ENCODE results near the gene TMEM163.

TMEM163 gene

DNA sequence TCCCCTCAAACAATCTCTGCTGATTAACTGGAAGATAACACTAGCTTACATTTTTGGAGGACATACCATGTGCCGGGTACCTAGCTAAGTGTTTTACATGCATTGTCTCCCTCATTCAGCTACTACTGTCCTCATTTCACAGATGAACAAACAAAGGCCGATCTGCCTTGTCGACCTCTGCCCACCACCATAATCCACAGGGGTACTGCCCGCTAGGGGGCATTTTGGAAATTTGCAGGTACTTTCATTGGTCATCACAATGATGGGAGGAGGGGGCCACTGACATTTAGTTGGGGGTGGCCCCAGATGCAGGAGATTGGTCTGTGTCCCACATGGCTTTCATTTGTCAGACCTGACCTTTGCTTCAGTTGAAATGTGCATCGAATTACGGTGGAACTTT, 3.9 kb upstream of the TMEM163 start:
- no peak for DNase-seq

DNA sequence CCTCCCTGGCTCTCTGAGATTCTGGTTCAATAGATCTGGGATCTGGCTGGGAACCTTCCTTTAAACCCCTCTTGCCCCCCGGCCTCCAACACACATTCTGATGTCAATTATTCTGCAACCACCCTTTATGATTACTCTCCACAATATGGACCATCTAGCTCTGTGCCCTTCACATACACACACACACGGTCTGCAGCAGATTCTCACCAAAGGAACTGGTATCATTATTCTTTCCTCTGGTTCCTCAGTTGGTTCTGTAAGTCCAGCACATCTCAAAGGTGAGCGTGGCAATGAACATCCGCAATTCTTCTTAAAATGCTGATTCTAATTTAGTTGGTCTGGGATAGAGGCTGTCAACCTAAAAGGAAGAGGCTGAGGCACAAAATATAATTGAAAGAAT, 2.8 kb upstream of the TMEM163 start:
- DNase-seq, result no peak

DNA sequence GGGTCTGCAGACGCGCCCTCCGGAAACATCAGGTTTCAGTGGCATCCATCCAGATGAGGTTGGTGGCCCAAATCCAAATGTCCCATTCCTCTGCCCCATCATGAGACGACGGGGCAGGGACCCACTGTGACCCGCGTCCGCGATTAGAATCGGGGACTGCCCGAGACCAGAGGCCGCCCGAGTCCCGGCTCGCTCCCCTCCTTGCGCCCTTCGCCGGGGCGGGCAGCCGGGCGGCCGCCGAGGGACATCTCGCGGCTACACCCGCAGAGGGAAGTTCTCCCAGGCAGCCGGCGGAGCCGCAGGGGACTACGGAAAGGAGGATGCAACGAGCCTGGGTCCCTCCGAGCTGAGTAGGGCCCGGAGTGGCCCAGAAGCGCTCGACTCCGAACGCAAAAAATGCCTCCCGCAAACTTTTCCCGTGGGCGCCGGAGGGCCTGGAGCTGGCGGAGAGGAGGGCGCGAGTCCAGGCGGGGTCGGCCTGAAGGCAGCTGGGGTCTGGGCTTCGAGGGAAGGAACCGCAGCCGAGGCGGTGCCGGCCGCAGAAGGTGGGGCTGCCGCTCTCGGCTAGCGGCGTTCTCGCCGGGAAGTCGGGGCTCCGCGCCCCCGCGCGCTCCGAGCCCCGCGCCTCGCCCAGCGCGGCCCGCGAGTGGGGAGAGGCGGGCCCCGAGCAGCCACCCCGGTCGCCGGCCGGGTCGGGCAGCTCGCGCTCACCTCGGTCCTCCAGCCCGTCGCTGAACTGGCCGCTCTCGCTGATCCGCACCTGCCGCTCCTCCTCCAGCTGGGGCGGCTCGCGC, 580 bp downstream of the TMEM163 start:
- no peak for DNase-seq

DNA sequence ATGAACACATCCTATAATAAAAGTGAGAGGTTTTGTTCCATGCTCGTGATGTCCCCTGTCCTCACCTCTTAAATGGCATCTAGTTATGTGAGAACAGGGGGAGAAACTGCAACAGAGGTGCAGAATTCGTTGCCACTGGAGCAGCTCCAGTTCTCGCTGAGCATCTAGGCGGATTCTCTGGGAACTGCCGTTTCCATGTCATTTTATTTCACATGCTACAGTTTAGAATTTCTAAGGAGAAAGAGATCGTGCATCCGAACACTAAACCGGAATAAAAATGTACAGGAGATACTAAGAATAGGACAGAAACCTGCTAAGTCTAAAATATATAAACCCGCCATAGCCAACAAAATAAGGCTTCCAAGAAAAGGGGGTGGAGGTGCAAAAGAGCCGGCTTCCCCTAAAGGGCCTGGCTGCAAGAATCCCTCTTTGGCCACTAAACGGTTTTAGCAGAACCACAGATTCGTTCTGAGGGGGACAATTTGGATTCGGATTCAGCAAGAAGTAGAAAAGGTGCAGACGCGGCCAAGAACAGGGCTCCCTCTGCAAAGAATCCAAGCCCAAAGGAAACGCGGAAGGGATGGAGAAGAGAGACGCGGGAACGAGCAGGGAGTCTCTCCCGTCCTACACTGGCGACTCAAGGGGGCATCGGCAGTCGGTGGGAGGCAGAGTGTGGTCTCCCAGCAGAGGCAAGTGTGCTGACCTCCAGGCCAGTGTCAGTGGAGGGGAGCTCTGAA, 1.3 kb downstream of the TMEM163 start:
- DNase-seq, result no peak

DNA sequence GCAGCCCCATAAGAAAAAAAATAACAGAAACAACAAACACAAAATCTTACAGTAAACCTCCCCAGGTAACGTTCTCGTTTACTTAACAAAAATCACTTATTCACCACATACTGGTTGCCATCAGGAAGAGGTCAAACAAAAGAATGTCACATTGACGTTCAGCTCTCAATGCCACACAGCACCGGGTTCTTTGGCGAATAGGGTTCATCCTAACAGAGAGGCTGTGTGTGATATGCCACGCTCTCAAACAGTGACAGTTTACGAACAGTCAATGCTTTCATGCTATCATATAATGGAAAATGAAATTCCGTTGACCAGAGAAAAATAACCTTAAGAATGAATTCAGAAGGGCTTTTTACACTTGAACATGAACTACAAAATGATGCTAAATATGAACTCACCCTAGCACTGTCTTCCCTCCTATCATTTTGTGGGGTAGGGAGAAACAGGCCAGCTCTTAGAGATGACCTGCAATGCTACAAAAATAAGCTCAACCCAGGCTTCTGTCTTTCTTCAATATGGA, 2.0 kb downstream of the TMEM163 start:
- no peak for DNase-seq

DNA sequence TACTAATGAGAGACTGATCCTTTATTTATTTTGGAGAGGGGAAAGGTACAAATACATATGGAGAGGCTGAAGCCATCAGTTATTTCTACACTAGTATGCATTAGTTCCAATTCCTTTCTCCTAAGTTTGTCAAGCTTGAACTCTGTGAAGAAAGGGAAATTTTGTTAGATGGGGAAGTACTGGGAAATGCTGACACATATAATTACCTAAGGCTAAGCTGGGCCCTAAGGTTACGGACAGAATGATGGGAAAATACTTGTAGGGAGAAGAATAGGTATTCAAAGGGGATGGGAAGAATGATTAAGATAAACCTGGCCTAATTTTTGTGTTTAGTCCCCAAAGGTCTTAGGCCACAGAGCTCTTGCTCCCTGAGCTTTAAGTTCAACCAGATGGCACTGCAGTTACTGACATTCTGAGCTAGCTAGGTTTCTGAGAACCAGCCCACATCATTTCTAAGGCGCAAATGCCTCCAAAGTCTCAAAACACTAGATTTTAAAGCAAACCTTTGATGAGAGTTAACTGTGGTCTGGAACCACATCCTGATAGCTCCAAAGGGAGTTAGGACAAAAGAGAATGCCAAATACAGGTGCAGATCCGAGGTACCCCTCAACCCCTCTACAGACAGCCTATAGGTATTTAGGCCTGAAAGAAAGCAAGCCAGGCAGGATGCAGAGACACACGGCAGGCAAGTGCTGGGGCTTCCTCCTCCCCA, 2.7 kb downstream of the TMEM163 start:
- DNase-seq, result no peak

DNA sequence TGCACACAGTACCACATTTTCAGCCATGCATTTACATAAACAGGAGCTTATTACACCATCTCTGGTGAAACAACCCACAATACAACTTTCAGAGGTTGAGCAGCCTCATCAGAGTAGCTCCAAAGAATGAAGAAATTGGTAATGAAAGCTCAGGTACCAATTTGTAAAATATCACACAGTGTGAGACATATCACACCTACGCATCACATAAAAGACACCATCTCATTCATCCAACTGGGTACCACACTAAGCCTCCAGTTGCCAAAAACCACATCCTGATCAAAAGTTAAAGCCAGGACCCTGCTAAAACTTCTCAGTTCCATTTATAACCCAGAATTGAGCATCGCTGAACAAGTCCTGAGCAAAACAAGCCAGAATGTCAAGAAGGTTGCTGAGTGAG, 4.6 kb downstream of the TMEM163 start:
- no peak for DNase-seq

DNA sequence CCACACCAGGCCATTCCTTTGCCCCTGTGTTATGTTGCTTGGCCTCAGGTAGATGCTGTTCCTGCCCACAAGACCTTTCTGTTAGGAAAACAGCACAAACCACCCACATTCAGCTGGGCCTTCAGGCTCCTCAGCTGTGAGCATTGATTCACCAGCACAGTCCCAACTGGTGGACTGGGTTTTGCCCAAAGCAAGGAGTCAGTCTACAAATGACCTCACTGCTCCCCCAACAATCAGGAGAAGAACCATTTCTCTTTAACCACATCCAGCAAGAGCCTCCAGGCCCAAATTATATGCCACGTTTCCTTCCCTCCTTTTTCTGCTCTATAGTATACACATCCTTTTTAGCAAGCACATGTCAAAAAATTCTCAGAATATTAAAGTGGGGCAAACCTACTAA, 5.2 kb downstream of the TMEM163 start:
- DNase-seq, result no peak

DNA sequence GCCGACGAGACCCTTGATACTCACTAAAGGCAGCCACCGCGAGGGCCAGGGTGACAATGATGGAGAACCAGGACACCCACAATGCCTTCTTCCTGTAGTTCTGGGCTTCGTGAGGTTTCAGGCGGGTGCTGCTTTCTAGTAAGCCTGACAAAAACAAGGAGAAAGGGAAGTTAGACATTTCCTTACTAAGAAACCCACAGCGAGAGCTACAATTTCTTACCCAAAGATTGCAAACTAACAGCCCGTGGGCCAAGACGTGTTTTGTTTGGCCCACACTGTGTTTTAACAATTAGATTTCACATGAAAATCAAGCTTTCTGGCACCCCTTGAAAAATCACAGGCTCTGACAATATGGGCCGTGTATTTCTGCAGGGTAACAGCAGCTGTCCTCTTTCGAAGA, 5.6 kb downstream of the TMEM163 start:
- no peak for DNase-seq

DNA sequence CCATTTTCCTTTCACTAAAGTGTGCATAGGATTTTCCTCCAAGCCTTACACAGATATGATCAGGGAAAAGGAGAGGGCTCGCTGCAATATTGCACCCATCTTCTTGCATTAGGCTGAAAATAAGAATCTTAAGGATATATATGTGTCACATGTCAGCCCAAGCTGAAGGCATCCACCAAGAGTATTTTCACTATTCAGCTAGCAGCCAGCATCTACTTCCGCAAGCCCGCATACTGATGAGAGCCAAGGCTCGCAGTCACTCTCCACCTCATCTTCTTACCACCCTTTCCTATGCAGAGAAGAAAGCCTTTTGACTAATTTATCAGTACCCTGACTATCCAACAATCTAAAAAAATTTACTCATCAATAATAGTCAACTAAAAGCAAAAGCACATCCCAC, 6.1 kb downstream of the TMEM163 start:
- DNase-seq, result no peak

DNA sequence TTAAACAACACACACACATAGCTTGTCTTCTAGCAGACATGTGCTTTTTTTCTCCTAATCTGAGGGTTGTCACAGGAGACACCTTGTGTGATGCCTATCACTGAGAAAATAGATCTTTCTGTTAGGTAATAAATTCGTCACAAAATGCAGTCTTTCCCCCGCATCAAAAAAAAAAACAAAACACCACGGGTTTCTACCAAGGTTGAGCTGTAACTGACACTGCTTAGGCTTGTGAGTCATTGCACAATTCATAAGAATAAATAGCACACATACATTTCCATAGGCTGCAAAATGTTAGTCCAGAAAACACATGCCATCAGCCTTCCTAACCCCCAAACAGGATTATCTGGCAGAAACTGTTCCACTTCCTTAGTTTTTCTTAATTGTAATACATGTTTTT, 6.5 kb downstream of the TMEM163 start:
- no peak for DNase-seq

DNA sequence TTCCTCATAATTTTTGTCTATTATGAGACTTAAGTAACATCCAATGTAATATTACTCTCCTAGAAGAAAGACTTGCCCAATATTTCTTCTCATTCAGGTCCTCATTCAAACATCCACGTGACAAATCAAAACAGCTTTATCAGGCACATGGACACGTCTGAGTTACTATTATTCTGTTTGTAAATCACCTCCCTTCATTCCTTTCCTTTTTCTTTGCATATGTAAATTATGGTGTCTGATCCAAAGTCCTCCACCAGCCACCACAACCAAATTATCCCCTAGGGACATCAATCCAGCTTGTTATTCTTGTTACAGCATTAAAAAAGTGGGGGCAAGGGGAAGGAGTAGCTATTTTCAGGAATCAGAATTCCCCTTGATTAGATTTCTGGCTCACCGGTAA, 7.1 kb downstream of the TMEM163 start:
- no peak for DNase-seq

DNA sequence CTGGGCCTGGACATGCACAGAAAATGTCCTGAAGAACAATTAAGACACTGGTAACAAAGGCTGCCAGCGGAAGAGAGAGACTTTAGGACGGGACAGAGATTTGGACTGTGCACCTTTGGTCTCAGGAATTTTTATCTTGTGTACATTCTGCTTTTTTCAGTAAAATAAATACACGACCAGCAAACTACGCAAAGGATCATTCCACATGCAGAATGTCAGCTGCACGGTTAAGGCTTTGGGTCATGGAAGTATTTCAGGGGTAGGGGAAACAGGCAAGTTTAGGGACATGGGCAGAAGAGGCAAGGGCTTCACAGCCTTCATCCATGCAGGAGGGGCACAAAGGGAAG, 11.5 kb downstream of the TMEM163 start:
- DNase-seq, result no peak

DNA sequence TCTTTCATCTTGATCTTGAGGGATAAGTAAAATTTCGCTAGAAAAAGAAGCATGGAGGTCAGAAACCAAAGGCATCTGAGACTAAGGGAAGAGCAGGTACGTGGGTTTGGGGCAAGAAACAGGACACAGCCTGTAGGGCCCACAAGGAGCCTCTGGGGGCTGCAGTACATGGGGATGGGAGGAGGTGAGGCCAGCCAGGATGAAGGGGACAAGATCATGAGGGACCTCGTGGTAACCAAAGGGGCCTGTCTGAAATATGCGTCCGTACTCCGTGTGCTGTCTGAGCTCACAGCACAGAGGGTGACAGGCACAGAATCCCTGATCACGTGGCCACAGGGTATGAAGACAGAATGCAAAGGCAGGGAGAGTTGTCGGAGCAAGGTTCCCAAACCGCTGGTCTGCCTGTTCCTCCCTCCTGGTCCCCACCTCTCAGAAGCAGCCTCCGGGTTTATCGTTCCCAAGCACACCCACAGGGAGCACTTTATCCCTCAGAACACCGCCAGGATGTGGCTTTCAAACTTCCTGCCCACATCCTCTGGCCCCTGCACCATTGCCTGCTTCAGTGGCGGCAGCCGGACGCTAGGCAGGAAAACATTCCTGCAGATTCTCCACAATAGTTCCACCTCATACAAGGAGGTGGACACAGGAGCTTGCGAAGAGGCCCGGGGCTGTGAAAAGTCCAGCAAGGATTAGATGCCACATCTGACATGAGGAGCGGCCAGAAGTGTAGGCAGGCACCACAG, 12.0 kb downstream of the TMEM163 start:
- no peak for DNase-seq

DNA sequence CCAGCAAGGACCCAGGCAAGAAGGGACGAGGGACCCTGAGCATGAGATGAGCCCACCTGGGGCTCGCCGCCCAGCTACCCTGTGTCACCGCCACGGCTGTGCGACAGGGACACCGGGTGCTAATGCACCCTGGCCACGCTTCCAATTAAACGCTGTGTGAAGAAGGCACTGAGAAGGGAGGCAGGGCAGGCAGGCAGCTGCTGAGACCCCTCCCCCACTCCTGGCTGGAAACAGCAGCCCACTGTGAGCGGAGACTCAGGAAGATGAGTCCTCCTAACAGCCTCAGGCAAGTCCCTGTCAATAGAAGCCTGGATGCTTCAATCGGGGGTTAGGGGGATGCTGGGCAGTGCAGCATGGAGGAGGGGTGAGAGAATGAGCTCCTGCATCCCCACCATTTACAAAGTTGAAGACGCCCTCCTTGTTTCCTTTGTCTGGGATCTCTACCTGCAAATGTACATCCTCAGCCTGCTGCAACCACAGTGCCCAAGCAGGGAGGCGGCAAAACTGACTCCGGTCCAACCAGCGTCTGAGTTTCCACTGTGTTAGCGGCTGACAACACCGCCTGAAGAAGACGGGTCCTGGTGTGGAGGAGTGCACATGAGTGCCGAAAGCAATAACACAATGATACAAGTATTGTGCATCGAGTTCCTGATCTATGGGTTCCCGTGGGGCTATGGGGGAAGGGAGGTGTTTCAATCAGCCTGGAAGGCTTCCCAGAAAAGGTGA, 12.8 kb downstream of the TMEM163 start:
- DNase-seq, result no peak

DNA sequence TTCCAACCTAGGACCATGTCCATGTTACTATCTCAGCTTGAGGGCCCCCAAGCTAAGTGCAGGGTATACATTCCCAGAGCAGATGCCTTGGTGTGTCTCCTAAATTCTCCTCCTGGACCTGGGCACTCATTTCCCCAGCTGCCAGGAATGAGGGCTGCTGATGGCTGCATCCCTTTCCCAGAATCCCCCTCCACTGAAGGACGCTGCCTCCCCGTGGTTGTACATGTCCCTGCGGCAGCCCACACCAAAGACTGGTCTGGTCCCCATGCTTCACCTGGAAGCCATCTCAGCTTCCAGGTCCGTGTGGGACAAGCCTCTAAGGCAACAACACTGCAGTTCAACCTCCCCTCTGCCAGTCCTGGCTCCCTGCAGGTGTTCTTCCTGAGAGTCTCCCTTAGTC, 14.6 kb downstream of the TMEM163 start:
- DNase-seq, result no peak

DNA sequence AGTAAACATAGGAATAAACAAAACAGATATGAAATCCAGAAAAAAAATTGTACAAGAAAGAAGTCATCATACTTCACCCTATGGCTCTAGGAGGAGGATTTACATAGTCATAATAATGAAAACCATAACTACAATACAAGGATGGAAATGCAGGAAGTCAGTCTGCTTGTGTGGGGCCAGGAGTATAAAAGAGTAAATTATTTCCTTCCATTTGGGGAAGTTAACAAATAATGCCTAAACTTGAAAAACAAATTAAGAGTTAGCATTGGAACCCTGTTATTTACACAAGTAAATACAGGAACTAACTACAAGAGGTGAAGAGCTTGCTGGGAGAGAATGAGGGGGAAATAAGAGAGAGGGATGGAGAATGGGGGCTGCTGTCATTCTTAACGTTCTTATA, 15.4 kb downstream of the TMEM163 start:
- no peak for DNase-seq

DNA sequence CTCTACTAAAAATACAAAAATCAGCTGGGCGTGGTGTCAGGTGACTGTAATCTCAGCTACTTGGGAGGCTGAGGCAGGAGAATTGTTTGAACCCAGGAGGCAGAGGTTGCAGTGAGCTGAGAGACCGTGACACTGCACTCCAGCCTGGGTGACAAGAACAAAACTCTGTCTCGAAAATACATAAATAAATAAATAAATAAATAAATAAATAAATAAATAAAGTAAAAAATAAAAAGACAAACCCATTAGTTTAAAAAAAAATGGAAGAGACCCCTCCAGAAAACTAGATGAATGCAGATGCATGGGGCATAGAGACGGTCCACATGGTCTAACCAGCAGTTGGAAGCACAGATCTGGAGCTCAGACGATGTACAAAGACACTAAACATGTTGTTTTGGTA, 18.1 kb downstream of the TMEM163 start:
- no peak for DNase-seq

DNA sequence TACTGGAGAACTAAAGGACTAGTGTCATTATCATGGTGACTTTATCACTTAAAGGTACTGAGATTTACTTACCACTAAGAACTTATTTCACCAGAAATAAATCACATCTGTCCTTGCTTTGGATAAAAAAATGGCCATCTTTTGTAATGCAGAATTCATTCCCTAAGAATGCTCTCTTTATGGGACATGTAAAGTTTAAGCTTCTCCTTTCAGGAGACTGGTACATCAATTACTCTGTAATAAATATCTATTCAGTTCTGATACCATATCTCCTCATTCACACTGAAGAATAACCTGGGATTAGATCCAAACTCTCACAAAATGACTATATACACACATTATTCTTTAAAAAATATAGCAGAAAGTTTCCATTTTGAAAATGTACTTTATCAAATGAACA, 24.4 kb downstream of the TMEM163 start:
- DNase-seq, result no peak

DNA sequence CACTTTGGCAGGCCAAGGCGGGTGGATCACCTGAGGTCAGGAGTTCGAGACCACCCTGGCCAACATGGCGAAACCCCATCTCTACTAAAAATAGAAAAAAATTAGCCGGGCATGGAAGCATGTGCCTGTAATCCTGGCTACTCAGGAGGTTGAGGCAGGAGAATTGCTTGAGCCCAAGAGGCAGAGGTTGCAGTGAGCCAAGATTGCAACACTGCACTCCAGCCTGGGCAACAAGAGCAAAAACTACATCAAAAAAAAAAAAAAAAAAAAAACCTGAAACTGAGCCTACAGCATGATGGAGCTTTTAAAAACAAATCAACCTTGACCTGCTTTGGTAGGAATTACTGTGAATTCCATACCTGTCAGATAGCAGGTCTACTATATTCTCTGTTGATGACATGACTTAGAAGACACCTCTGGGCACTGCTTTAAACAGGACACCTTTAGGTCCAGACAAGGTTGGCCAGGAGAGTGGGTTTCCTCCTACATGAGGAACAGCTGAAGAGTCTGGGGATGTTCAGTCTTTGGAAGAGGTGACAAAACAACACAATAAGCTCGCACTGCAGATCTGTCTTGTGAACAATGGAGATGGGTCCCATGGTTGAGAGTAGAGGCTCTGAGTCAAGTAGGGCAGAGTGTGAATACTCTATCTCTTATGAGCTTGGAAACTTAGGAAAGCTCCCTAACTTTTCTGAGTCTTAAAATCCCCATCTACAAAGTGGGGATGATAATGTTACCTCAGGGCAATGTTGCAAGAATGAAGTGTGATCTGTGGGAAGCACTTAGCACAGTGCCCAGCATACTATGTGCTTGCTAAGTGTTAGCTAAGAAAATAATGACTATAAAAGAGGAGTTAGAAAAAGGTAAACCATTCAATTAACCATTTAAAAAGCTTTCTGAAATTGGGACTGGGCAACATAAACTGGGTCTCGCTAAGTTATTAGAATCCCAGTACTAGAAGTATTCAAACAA, 25.2 kb downstream of the TMEM163 start:
- DNase-seq, result no peak

DNA sequence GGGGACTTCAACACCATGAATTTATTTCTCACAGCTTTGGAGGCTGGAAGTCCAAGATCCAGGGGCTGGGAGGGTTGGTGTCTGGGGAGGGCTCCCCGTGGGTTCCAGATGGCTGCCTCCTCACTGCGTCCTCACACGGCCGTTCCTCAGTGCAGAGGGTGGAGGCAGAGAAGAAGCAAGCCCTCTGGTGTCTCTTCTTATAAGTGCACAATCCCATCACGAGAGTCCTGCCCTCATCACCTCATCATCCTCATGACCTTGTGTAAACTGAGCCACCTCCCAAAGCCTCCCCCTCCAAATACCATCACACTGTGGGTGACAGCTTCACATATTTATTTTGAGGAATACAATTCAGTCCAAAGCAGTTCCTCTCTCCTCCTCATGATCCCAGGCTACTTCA, 26.3 kb downstream of the TMEM163 start:
- no peak for DNase-seq

Data from T1000 (cell line).